Measurements from ENCODE around the gene TSPO.

DNA sequence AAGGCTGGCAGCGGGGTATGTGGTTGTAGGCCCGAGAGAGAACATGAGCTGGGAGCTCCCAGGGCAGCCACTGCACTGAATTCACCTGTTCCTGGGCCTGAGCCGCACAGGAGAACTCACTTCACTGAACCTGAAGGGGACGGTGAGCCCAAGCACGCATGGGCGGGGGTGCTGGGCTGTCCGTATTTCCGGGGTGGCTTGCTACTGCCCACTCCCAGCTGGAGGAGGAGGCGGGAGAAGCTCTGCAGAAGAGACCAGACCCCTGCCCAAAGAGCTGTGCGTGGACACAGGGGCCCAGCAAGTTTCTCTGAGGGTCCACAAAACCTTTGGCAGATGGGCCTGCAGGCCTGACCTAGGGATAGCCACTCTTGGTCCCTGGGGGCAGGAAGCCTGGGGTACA is 30.8 kb downstream of the TSPO start:
- TF ChIP-seq YY1 (IDR thresholded peaks at IDR 0.05; ENCODE audit: insufficient read depth, insufficient read length) (no peak), ZNF274 (IDR thresholded peaks at IDR 0.05; ENCODE audit: low read depth, low read length) (no peak), SUZ12 (IDR thresholded peaks at IDR 0.05; ENCODE audit: extremely low read depth, insufficient read depth, insufficient read length) (no peak)

Data from NT2/D1 (cell line).